ENCODE measurements around the gene UBE2E2.

DNA sequence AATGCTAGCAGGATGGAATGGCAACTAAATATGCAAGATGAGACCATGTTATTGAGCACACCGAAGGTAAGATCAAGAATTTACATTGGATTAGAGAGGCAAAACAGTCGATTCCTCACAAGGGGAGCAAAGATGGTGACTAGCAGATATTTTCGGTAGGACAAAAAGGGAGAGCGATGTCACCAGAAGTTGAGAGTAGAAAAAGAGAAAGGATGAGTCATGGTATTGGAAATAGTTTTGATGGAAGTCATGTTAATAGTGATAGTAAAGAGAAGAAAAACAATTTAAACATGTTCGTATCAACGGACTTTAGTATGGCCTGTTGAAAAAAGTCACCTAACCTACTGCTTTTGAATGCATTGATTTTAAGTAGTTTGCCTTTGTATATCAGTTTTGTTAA, 55.0 kb downstream of the UBE2E2 start:
- TF ChIP-seq ZNF529 (tag by site-specific recombination; IDR thresholded peaks at IDR 0.05; ENCODE audit: insufficient replicate concordance), result no peak
- TF ChIP-seq ZNF664 (tag by site-specific recombination; IDR thresholded peaks at IDR 0.05), result no peak
- TF ChIP-seq ZFP3 (tag by site-specific recombination; IDR thresholded peaks at IDR 0.05; ENCODE audit: low read depth), result no peak
- no peak for TF ChIP-seq ZNF768 (tag by site-specific recombination; IDR thresholded peaks at IDR 0.05)
- TF ChIP-seq, protein P1, sequence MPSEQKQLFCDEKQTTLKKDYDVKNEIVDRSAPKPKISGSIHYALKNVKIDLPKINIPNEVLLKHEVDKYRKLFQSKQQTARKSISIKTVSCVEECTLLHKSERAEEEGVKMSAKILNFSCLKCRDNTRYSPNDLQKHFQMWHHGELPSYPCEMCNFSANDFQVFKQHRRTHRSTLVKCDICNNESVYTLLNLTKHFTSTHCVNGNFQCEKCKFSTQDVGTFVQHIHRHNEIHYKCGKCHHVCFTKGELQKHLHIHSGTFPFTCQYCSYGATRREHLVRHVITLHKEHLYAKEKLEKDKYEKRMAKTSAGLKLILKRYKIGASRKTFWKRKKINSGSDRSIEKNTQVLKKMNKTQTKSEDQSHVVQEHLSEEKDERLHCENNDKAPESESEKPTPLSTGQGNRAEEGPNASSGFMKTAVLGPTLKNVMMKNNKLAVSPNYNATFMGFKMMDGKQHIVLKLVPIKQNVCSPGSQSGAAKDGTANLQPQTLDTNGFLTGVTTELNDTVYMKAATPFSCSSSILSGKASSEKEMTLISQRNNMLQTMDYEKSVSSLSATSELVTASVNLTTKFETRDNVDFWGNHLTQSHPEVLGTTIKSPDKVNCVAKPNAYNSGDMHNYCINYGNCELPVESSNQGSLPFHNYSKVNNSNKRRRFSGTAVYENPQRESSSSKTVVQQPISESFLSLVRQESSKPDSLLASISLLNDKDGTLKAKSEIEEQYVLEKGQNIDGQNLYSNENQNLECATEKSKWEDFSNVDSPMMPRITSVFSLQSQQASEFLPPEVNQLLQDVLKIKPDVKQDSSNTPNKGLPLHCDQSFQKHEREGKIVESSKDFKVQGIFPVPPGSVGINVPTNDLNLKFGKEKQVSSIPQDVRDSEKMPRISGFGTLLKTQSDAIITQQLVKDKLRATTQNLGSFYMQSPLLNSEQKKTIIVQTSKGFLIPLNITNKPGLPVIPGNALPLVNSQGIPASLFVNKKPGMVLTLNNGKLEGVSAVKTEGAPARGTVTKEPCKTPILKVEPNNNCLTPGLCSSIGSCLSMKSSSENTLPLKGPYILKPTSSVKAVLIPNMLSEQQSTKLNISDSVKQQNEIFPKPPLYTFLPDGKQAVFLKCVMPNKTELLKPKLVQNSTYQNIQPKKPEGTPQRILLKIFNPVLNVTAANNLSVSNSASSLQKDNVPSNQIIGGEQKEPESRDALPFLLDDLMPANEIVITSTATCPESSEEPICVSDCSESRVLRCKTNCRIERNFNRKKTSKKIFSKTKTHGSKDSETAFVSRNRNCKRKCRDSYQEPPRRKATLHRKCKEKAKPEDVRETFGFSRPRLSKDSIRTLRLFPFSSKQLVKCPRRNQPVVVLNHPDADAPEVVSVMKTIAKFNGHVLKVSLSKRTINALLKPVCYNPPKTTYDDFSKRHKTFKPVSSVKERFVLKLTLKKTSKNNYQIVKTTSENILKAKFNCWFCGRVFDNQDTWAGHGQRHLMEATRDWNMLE (tag by site-specific recombination; conservative IDR thresholded peaks at IDR 0.05; ENCODE audit: low read depth), result no peak
- no peak for TF ChIP-seq KLF1 (tag by site-specific recombination; IDR thresholded peaks at IDR 0.05)

All from HEK293 (cell line).